LNCAP (cell line): Measurements from ENCODE around the gene CYP3A5.

ENCODE experiments used
- CTCF ChIP-seq: fragments of 450-650 bp; IDR thresholded peaks from 2 replicates; pipeline ENCODE4 v1.5.1; 2017; ENCODE audit warnings: mild to moderate bottlenecking

Gene CYP3A5

GRCh38 chr7:99679400-99680191 lies at the start of gene CYP3A5:
TSS of gene CYP3A5 (minus strand) at chr7:99679996. CDS start at chr7:99679896, 100 bp downstream.
- TF ChIP-seq CTCF: no peak

GRCh38 chr7:99728615-99729014 lies 48.8 kb upstream of the CYP3A5 start:
- no peak for TF ChIP-seq CTCF

GRCh38 chr7:99720800-99721595 lies 41.2 kb upstream of the CYP3A5 start:
- no peak for TF ChIP-seq CTCF

- no peak for TF ChIP-seq CTCF
Observed at GRCh38 chr7:99719996-99720769, 40.4 kb upstream of the CYP3A5 start.

GRCh38 chr7:99713995-99714570 lies 34.3 kb upstream of the CYP3A5 start:
- no peak for TF ChIP-seq CTCF

- no peak for TF ChIP-seq CTCF
Observed at GRCh38 chr7:99709838-99710578, 30.2 kb upstream of the CYP3A5 start.
